CD8-positive, alpha-beta memory T cell (primary cell): ENCODE data around the gene MXD4. TPM values are rescaled to one million over a fixed set of nuclear protein-coding genes. Genes with fewer than 3 reads are reported as not detected.

Source experiments
- CTCF ChIA-PET: fragments of 350-600 bp; sonication (Branson Sonifier 250); formaldehyde crosslinking; loops from one replicate; lab custom pipeline; 2021; ENCODE audit warnings: antibody characterized with exemption; lab: Charles Lee
- POLR2A ChIA-PET: fragments of 350-600 bp; sonication (Branson Sonifier 250); formaldehyde crosslinking; loops from one replicate; lab custom pipeline; 2021; ENCODE audit warnings: antibody characterized with exemption; lab: Charles Lee
- DNase-seq, 5 donors: peaks; one replicate each; pipeline versions ENCODE4 v3.0.0 to v3.0.0-alpha.2; 2020 to 2022; ENCODE audit warnings: mixed read lengths in 1 of 5
- H3K27ac ChIP-seq: one replicate; pipeline ENCODE4 v1.7.0; 2013; ENCODE audit warnings: low read depth, mild to moderate bottlenecking, low read length, moderate library complexity
- H3K27me3 ChIP-seq: 2 replicates; pipeline ENCODE4 v1.7.0; 2013; ENCODE audit warnings: low read length, mild to moderate bottlenecking; ENCODE audit not compliant: insufficient read depth, poor library complexity, severe bottlenecking
- H3K36me3 ChIP-seq: 2 replicates; pipeline ENCODE4 v1.7.0; 2013; ENCODE audit warnings: mild to moderate bottlenecking, low read length, moderate library complexity; ENCODE audit not compliant: insufficient read depth
- H3K4me1 ChIP-seq: 2 replicates; pipeline ENCODE4 v1.7.0; 2013; ENCODE audit warnings: mild to moderate bottlenecking, low read length, moderate library complexity; ENCODE audit not compliant: insufficient read depth
- H3K4me3 ChIP-seq: 2 replicates; pipeline ENCODE4 v1.7.0; 2013; ENCODE audit warnings: mild to moderate bottlenecking, low read length
- H3K9me3 ChIP-seq: 2 replicates; pipeline ENCODE4 v1.7.0; 2013; ENCODE audit warnings: mild to moderate bottlenecking, low read length
- H3K27ac Mint-ChIP-seq, 8 donors: one replicate each; pipeline ENCODE4 v1.8.0; 2020 to 2021; ENCODE audit warnings: mixed read lengths in 8 of 8, mild to moderate bottlenecking in 6 of 8, inconsistent platforms in 3 of 8, moderate library complexity in 3 of 8
- H3K27me3 Mint-ChIP-seq, 2 donors: one replicate each; pipeline ENCODE4 v1.8.0; 2020 to 2021; ENCODE audit warnings: mixed read lengths in 2 of 2, mild to moderate bottlenecking in 1 of 2, moderate library complexity in 1 of 2
- H3K36me3 Mint-ChIP-seq, 3 donors: one replicate each; pipeline ENCODE4 v1.8.0; 2020 to 2021; ENCODE audit warnings: mixed read lengths in 3 of 3, inconsistent platforms in 1 of 3, mild to moderate bottlenecking in 1 of 3
- H3K4me1 Mint-ChIP-seq, 3 donors: one replicate each; pipeline ENCODE4 v1.8.0; 2020 to 2021; ENCODE audit warnings: mixed read lengths in 3 of 3, inconsistent platforms in 1 of 3, mild to moderate bottlenecking in 1 of 3
- H3K4me3 Mint-ChIP-seq, 7 donors: one replicate each; pipeline ENCODE4 v1.8.0; 2020 to 2021; ENCODE audit warnings: mixed read lengths in 7 of 7, mild to moderate bottlenecking in 6 of 7, moderate library complexity in 4 of 7, inconsistent platforms in 2 of 7
- H3K9me3 Mint-ChIP-seq, 5 donors: one replicate each; pipeline ENCODE4 v1.8.0; 2020 to 2022; ENCODE audit warnings: mixed read lengths in 5 of 5, mild to moderate bottlenecking in 3 of 5, moderate library complexity in 2 of 5, inconsistent platforms in 1 of 5
- polyA plus RNA-seq: library from polyadenylated mRNA; unstranded; fragments of 300-500 nt; fragmentation: Illumina TruSeq; gene quantifications from one replicate; pipeline ENCODE4 v1.2.3, GENCODE V29; 2021
- total RNA-seq, 2 experiments: library from RNA; stranded (reverse); gene quantifications; one replicate each; pipeline ENCODE4 v1.2.3, GENCODE V29; 2021

The MXD4 gene
- total and polyA plus RNA-seq, 3 experiments from 2014 or later = 10.2 to 47.2 (median 12.2) TPM

- POLR2A ChIA-PET = no interaction called here
- CTCF ChIA-PET = interaction anchor here (1.3 kb wide), 1 partner anchor 122 kb away, joined by 3 read pairs; the partner anchor contains the start of genes CFAP99 and ZFYVE28
- Histone ChIP-seq H3K36me3 (no peaks in the 10 kb centered on the region), H3K4me3 (no peak overlapping the region), H3K27ac (no peak overlapping the region), H3K27me3 (no peaks in the 10 kb centered on the region), H3K4me1 (peaks cover 29% of the 10 kb centered on the region), H3K9me3 (no peaks in the 10 kb centered on the region)
- peak in 2 of 5 donors; percentile 46 to 71 for DNase-seq
- no peak overlapping the region for H3K4me3 Mint-ChIP-seq
- H3K9me3 Mint-ChIP-seq = peaks cover 0 to 6% (median 0%) of the 10 kb centered on the region in 5 donors
- peak overlapping the region in 6 of 8 donors; percentile 9 to 95 (median 73) for H3K27ac Mint-ChIP-seq
- H3K36me3 Mint-ChIP-seq = peaks cover 0 to 11% (median 2%) of the 10 kb centered on the region in 3 donors
- peaks cover 20 to 53% (median 47%) of the 10 kb centered on the region in 3 donors for H3K4me1 Mint-ChIP-seq
- peaks cover 0 to 2% of the 10 kb centered on the region in 2 donors for H3K27me3 Mint-ChIP-seq
Measured at GRCh38 chr4:2296631-2297601, 35.0 kb upstream of the MXD4 start.

- ChIA-PET CTCF (interaction anchor here (1.3 kb wide), 1 partner anchor 123 kb away, joined by 3 read pairs; the partner anchor contains the start of genes CFAP99 and ZFYVE28), POLR2A (no interaction called here)
- H3K4me3 Mint-ChIP-seq = peak overlapping the region in 1 of 7 donors; percentile 65
- H3K27ac Mint-ChIP-seq = peak overlapping the region in 2 of 8 donors; percentile 70 to 89
- no peaks in the 10 kb centered on the region for H3K27me3 ChIP-seq
- no peak overlapping the region for H3K4me3 ChIP-seq
- no peaks in the 10 kb centered on the region for H3K9me3 ChIP-seq
- peaks cover 0 to 2% of the 10 kb centered on the region in 2 donors for H3K27me3 Mint-ChIP-seq
- H3K4me1 Mint-ChIP-seq = peaks cover 25 to 63% (median 53%) of the 10 kb centered on the region in 3 donors
- H3K36me3 Mint-ChIP-seq = peaks cover 0 to 8% (median 2%) of the 10 kb centered on the region in 3 donors
- peak in 2 of 5 donors; percentile 17 to 33 for DNase-seq
- H3K4me1 ChIP-seq = peaks cover 38% of the 10 kb centered on the region
- peaks cover 0 to 6% (median 0%) of the 10 kb centered on the region in 5 donors for H3K9me3 Mint-ChIP-seq
- H3K27ac ChIP-seq = no peak overlapping the region
- H3K36me3 ChIP-seq = no peaks in the 10 kb centered on the region
Measured at GRCh38 chr4:2295900-2296442, 34.1 kb upstream of the MXD4 start.

GRCh38 chr4:2295500-2295899 lies 33.6 kb upstream of the MXD4 start:
- no peaks in the 10 kb centered on the region for H3K36me3 ChIP-seq
- DNase-seq = peak in 2 of 5 donors; percentile 44 to 49
- H3K9me3 ChIP-seq = no peaks in the 10 kb centered on the region
- H3K27me3 ChIP-seq = no peaks in the 10 kb centered on the region
- CTCF ChIA-PET = interaction anchor here (1.3 kb wide), 1 partner anchor 124 kb away, joined by 3 read pairs; the partner anchor contains the start of genes CFAP99 and ZFYVE28
- Mint-ChIP-seq H3K36me3 (peaks cover 0 to 11% (median 2%) of the 10 kb centered on the region in 3 donors), H3K4me1 (peaks cover 29 to 68% (median 58%) of the 10 kb centered on the region in 3 donors), H3K4me3 (peak overlapping the region in 2 of 7 donors; percentile 34 to 65), H3K27me3 (peaks cover 0 to 2% of the 10 kb centered on the region in 2 donors), H3K9me3 (peaks cover 0 to 6% (median 0%) of the 10 kb centered on the region in 5 donors), H3K27ac (peak overlapping the region; percentile 34 to 98 (median 69))
- no peak overlapping the region for H3K4me3 ChIP-seq
- POLR2A ChIA-PET = no interaction called here
- H3K27ac ChIP-seq = no peak overlapping the region
- peaks cover 43% of the 10 kb centered on the region for H3K4me1 ChIP-seq

- Mint-ChIP-seq H3K27me3 (peaks cover 0 to 2% of the 10 kb centered on the region in 2 donors), H3K27ac (peak overlapping the region; percentile 63 to 97 (median 93)), H3K9me3 (peaks cover 0 to 6% (median 0%) of the 10 kb centered on the region in 5 donors), H3K4me1 (peaks cover 36 to 67% (median 45%) of the 10 kb centered on the region in 3 donors), H3K4me3 (peak overlapping the region in 5 of 7 donors; percentile 23 to 65 (median 44)), H3K36me3 (peaks cover 0 to 6% (median 0%) of the 10 kb centered on the region in 3 donors)
- no peak for DNase-seq
- Histone ChIP-seq H3K27me3 (no peaks in the 10 kb centered on the region), H3K4me3 (no peak overlapping the region), H3K27ac (no peak overlapping the region), H3K4me1 (peaks cover 60% of the 10 kb centered on the region), H3K9me3 (no peaks in the 10 kb centered on the region), H3K36me3 (no peaks in the 10 kb centered on the region)
- ChIA-PET POLR2A (interaction anchor here (0.6 kb wide), 1 partner anchor 47 kb away, joined by 4 read pairs; no protein-coding TSS in a partner anchor), CTCF (interaction anchor here (1.0 kb wide), 1 partner anchor 11 kb away, joined by 3 read pairs; no protein-coding TSS in a partner anchor)
Measured at GRCh38 chr4:2292646-2293108, 30.8 kb upstream of the MXD4 start.

GRCh38 chr4:2291705-2292645 lies 30.1 kb upstream of the MXD4 start:
- peak overlapping the region in 3 of 7 donors; percentile 65 to 76 (median 76) for H3K4me3 Mint-ChIP-seq
- H3K4me3 ChIP-seq = peak overlapping the region; percentile 45
- CTCF ChIA-PET = interaction anchor here (1.0 to 2.2 kb wide), 4 partner anchors 10 to 244 kb away, joined by 3 to 9 read pairs (median 3); partner anchors contain the start of gene FAM193A

GRCh38 chr4:2290974-2291704 lies 29.2 kb upstream of the MXD4 start:
- H3K4me1 ChIP-seq = peaks cover 56% of the 10 kb centered on the region
- no peaks in the 10 kb centered on the region for H3K9me3 ChIP-seq
- Mint-ChIP-seq H3K4me3 (peak overlapping the region; percentile 66 to 86 (median 76)), H3K27ac (peak overlapping the region; percentile 93 to 98 (median 96)), H3K27me3 (peaks cover 0 to 2% of the 10 kb centered on the region in 2 donors), H3K36me3 (peaks cover 0 to 2% (median 1%) of the 10 kb centered on the region in 3 donors), H3K4me1 (peaks cover 33 to 66% (median 41%) of the 10 kb centered on the region in 3 donors), H3K9me3 (peaks cover 0 to 6% (median 0%) of the 10 kb centered on the region in 5 donors)
- H3K27me3 ChIP-seq = no peaks in the 10 kb centered on the region
- CTCF ChIA-PET = interaction anchor here (0.9 to 2.2 kb wide), 9 partner anchors 9 to 245 kb away, joined by 3 to 14 read pairs (median 4); partner anchors contain the start of genes FAM193A and MXD4
- peak overlapping the region; percentile 45 for H3K4me3 ChIP-seq
- peak overlapping the region; percentile 65 for H3K27ac ChIP-seq
- POLR2A ChIA-PET = interaction anchor here (0.6 to 3.3 kb wide), 6 partner anchors 9 to 178 kb away, joined by 4 to 28 read pairs (median 14); partner anchors contain the start of genes HAUS3, MXD4, POLN and RNF4
- no peaks in the 10 kb centered on the region for H3K36me3 ChIP-seq
- DNase-seq = peak; percentile 80 to 94 (median 89)

More at GRCh38 chr4:2291705-2292645, 30.1 kb upstream of the MXD4 start:
- peak overlapping the region; percentile 83 to 98 (median 96) for H3K27ac Mint-ChIP-seq
- Histone ChIP-seq H3K4me1 (peaks cover 60% of the 10 kb centered on the region), H3K36me3 (no peaks in the 10 kb centered on the region), H3K27ac (peak overlapping the region; percentile 65), H3K27me3 (no peaks in the 10 kb centered on the region), H3K9me3 (no peaks in the 10 kb centered on the region)
- peaks cover 0 to 2% (median 0%) of the 10 kb centered on the region in 3 donors for H3K36me3 Mint-ChIP-seq
- peaks cover 0 to 2% of the 10 kb centered on the region in 2 donors for H3K27me3 Mint-ChIP-seq
- peaks cover 0 to 6% (median 0%) of the 10 kb centered on the region in 5 donors for H3K9me3 Mint-ChIP-seq
- H3K4me1 Mint-ChIP-seq = peaks cover 33 to 66% (median 41%) of the 10 kb centered on the region in 3 donors
- DNase-seq = peak in 1 of 5 donors; percentile 46
- POLR2A ChIA-PET = interaction anchor here (0.6 to 2.7 kb wide), 3 partner anchors 47 to 121 kb away, joined by 4 to 21 read pairs (median 10); partner anchors contain the start of genes HAUS3 and POLN
